ENCODE measurements around the gene RDH5.
"Not testable (repeated sequence)": the region's sequence is repeated elsewhere in the genome, so short reads cannot be mapped to it uniquely, and the experiment has no call there.

Gene RDH5

GRCh38 chr12:55755246-55755645, 35.1 kb downstream of the RDH5 start:
- ChIA-PET POLR2A (interaction anchor here (0.6 to 0.7 kb wide), 2 partner anchors 185 to 334 kb away, joined by 3 to 6 read pairs; no protein-coding TSS in a partner anchor), CTCF (interaction anchor here (1.1 to 5.6 kb wide), 5 partner anchors 10 to 240 kb away, joined by 4 to 44 read pairs (median 6); no protein-coding TSS in a partner anchor)
- DNase-seq (ENCODE audit: extremely low spot score) = no peak
- TF ChIP-seq CTCF (IDR thresholded peaks at IDR 0.05; ENCODE audit: control extremely low read depth, extremely low read depth, low read depth, missing control alignments) = no peak

GRCh38 chr12:55757701-55758100, 37.5 kb downstream of the RDH5 start:
- ChIA-PET POLR2A (no interaction called here), CTCF (interaction anchor here (0.7 to 3.9 kb wide), 10 partner anchors 8 to 272 kb away, joined by 3 to 27 read pairs (median 6); partner anchors contain the start of gene DNAJC14)
- no peak for DNase-seq (ENCODE audit: extremely low spot score)
- no peak for TF ChIP-seq CTCF (IDR thresholded peaks at IDR 0.05; ENCODE audit: control extremely low read depth, extremely low read depth, low read depth, missing control alignments)

- POLR2A ChIA-PET; DNase-seq (ENCODE audit: extremely low spot score): not testable (repeated sequence)
- CTCF ChIA-PET = interaction anchor here (1.0 to 3.9 kb wide), 7 partner anchors 9 to 59 kb away, joined by 3 to 27 read pairs (median 12); partner anchors contain the start of genes ORMDL2 and SARNP
Observed at GRCh38 chr12:55758575-55758974, 38.4 kb downstream of the RDH5 start.

- no peak for TF ChIP-seq CTCF (IDR thresholded peaks at IDR 0.05; ENCODE audit: control extremely low read depth, extremely low read depth, low read depth, missing control alignments)
- CTCF ChIA-PET = interaction anchor here (1.0 to 2.7 kb wide), 3 partner anchors 15 to 22 kb away, joined by 3 to 9 read pairs (median 3); no protein-coding TSS in a partner anchor
- POLR2A ChIA-PET = no interaction called here
- no peak for DNase-seq (ENCODE audit: extremely low spot score)
Observed at GRCh38 chr12:55760663-55761062, 40.5 kb downstream of the RDH5 start.

- DNase-seq (ENCODE audit: extremely low spot score) = no peak
- ChIA-PET POLR2A (interaction anchor here (0.5 kb wide), 1 partner anchor 656 kb away, joined by 3 read pairs; no protein-coding TSS in a partner anchor), CTCF (interaction anchor here (1.0 to 2.7 kb wide), 5 partner anchors 11 to 55 kb away, joined by 3 to 9 read pairs (median 3); partner anchors contain the start of genes ORMDL2 and SARNP)
- no peak for TF ChIP-seq CTCF (IDR thresholded peaks at IDR 0.05; ENCODE audit: control extremely low read depth, extremely low read depth, low read depth, missing control alignments)
Observed at GRCh38 chr12:55762646-55763045, 42.5 kb downstream of the RDH5 start.

- POLR2A ChIA-PET = no interaction called here
- CTCF ChIA-PET = interaction anchor here (1.2 to 1.6 kb wide), 4 partner anchors 9 to 30 kb away, joined by 3 to 6 read pairs (median 3); no protein-coding TSS in a partner anchor
Observed at GRCh38 chr12:55765736-55766290, 45.6 kb downstream of the RDH5 start.

More at GRCh38 chr12:55765736-55766290, 45.6 kb downstream of the RDH5 start:
- DNase-seq (ENCODE audit: extremely low spot score) = no peak
- no peak for TF ChIP-seq CTCF (IDR thresholded peaks at IDR 0.05; ENCODE audit: control extremely low read depth, extremely low read depth, low read depth, missing control alignments)
